Measurements from ENCODE around the gene NEK8. TPM values are rescaled to one million over a fixed set of nuclear protein-coding genes. Genes with fewer than 3 reads are reported as not detected.
A peak's percentile ranks its signal among the peaks of the same experiment; 100 is the strongest.
"Not testable (repeated sequence)": the region's sequence is repeated elsewhere in the genome, so short reads cannot be mapped to it uniquely, and the experiment has no call there.

Gene NEK8
- total RNA-seq, 1 donor from 2014 or later: 1.6 TPM

GRCh38 chr17:28763804-28764266 lies 35.2 kb downstream of the NEK8 start:
- peak; percentile 74 to 80 for DNase-seq (ENCODE audit: low read depth in 2 of 2)

- DNase-seq (ENCODE audit: low read depth in 2 of 2): no peak
Measured at GRCh38 chr17:28765038-28765437, 36.5 kb downstream of the NEK8 start.

GRCh38 chr17:28773736-28774135 lies 45.1 kb downstream of the NEK8 start:
- no peak for DNase-seq (ENCODE audit: low read depth in 2 of 2)

- no peak for DNase-seq (ENCODE audit: low read depth in 2 of 2)
Measured at GRCh38 chr17:28774206-28774605, 45.6 kb downstream of the NEK8 start.

GRCh38 chr17:28777178-28777577 lies 48.6 kb downstream of the NEK8 start:
- no peak for DNase-seq (ENCODE audit: low read depth in 2 of 2)

GRCh38 chr17:28779601-28780000 lies 51.0 kb downstream of the NEK8 start:
- DNase-seq (ENCODE audit: low read depth in 2 of 2): not testable (repeated sequence)

- no peak for DNase-seq (ENCODE audit: low read depth in 2 of 2)
Measured at GRCh38 chr17:28783161-28783560, 54.6 kb downstream of the NEK8 start.

- no peak for DNase-seq (ENCODE audit: low read depth in 2 of 2)
Measured at GRCh38 chr17:28788100-28788499, 59.5 kb downstream of the NEK8 start.

Other genes with a start within 250 kb of the NEK8 start
- gene FOXN1, start 222.4 kb upstream of the NEK8 start, total RNA-seq: not detected in 2 replicates
- gene UNC119, start 176.2 kb upstream of the NEK8 start, total RNA-seq: 21.1 and 26.4 TPM in 2 replicates
- 43.8 and 47.4 TPM in 2 replicates for gene PIGS, start 157.3 kb upstream of the NEK8 start, total RNA-seq
- 26.2 and 32.7 TPM in 2 replicates for gene ALDOC, start 151.9 kb upstream of the NEK8 start, total RNA-seq
- gene SPAG5, start 129.8 kb upstream of the NEK8 start, total RNA-seq: 6.2 and 12.4 TPM in 2 replicates
- 2.2 and 3.2 TPM in 2 replicates for gene RSKR, start 114.6 kb upstream of the NEK8 start, total RNA-seq
- 107 and 151 TPM in 2 replicates for gene BLTP2, start 83.6 kb upstream of the NEK8 start, total RNA-seq
- gene SDF2, start 66.9 kb upstream of the NEK8 start, total RNA-seq: 61.7 and 105 TPM in 2 replicates
- gene SUPT6H, start 66.6 kb upstream of the NEK8 start, total RNA-seq: 34.2 and 42.3 TPM in 2 replicates
- gene PROCA1, start 16.9 kb upstream of the NEK8 start, total RNA-seq: 0.20 and 0.22 TPM in 2 replicates
- gene RAB34, start 10.9 kb upstream of the NEK8 start, total RNA-seq: 11.3 and 22.2 TPM in 2 replicates
- 479 and 600 TPM in 2 replicates for gene RPL23A, start 8.8 kb upstream of the NEK8 start, total RNA-seq
- 0.87 and 1.2 TPM in 2 replicates for gene TLCD1, start 2.6 kb upstream of the NEK8 start, total RNA-seq
- gene TRAF4, start 15.2 kb downstream of the NEK8 start, total RNA-seq: 22.2 and 26.2 TPM in 2 replicates
- 4.1 and 6.5 TPM in 2 replicates for gene FAM222B, start 114.0 kb downstream of the NEK8 start, total RNA-seq
- gene ERAL1, start 126.2 kb downstream of the NEK8 start, total RNA-seq: 23.1 and 24.6 TPM in 2 replicates
- gene FLOT2, start 168.9 kb downstream of the NEK8 start, total RNA-seq: 73.2 and 93.7 TPM in 2 replicates
- gene DHRS13, start 174.3 kb downstream of the NEK8 start, total RNA-seq: 6.3 and 14.5 TPM in 2 replicates
- 4.1 and 6.5 TPM in 2 replicates for gene PHF12, start 222.7 kb downstream of the NEK8 start, total RNA-seq